Activated CD4-positive, alpha-beta memory T cell treated with anti-CD3 and anti-CD28 coated beads, Interleukin-2, amount 10 ng/mL, durations not matched to agents 7 days and 5 days (primary cell): ENCODE measurements around the gene DOLPP1. TPM values are rescaled to one million over a fixed set of nuclear protein-coding genes. Genes with fewer than 3 reads are reported as not detected.
"Not testable (repeated sequence)": the region's sequence is repeated elsewhere in the genome, so short reads cannot be mapped to it uniquely, and the experiment has no call there.

ENCODE experiments used
- CTCF ChIA-PET: fragments of 350-600 bp; sonication (Branson Sonifier 250); formaldehyde crosslinking; loops from one replicate; lab custom pipeline; 2021; ENCODE audit warnings: antibody characterized with exemption, inconsistent platforms; lab: Charles Lee
- POLR2A ChIA-PET: fragments of 350-600 bp; sonication (Branson Sonifier 250); formaldehyde crosslinking; loops from one replicate; lab custom pipeline; 2021; ENCODE audit warnings: antibody characterized with exemption; lab: Charles Lee
- DNase-seq: peaks from one replicate; pipeline ENCODE4 v3.0.0-alpha.2; 2020
- H3K27ac Mint-ChIP-seq: one replicate; pipeline ENCODE4 v1.8.0; 2021; ENCODE audit warnings: mild to moderate bottlenecking, mixed read lengths
- H3K27me3 Mint-ChIP-seq: one replicate; pipeline ENCODE4 v1.8.0; 2021; ENCODE audit warnings: mixed read lengths
- H3K36me3 Mint-ChIP-seq: one replicate; pipeline ENCODE4 v1.8.0; 2021; ENCODE audit warnings: low read depth, mixed read lengths
- H3K4me1 Mint-ChIP-seq: one replicate; pipeline ENCODE4 v1.8.0; 2021; ENCODE audit warnings: mixed read lengths
- H3K4me3 Mint-ChIP-seq: one replicate; pipeline ENCODE4 v1.8.0; 2021; ENCODE audit warnings: mild to moderate bottlenecking, mixed read lengths
- H3K9me3 Mint-ChIP-seq: one replicate; pipeline ENCODE4 v1.8.0; 2021; ENCODE audit warnings: mixed read lengths
- total RNA-seq, 2 experiments: library from RNA; stranded (reverse); gene quantifications; one replicate each; pipeline ENCODE4 v1.2.3, GENCODE V29; 2021

Gene DOLPP1
- total RNA-seq, 2 experiments from 2014 or later = 12.9 to 16.3 TPM

DNA sequence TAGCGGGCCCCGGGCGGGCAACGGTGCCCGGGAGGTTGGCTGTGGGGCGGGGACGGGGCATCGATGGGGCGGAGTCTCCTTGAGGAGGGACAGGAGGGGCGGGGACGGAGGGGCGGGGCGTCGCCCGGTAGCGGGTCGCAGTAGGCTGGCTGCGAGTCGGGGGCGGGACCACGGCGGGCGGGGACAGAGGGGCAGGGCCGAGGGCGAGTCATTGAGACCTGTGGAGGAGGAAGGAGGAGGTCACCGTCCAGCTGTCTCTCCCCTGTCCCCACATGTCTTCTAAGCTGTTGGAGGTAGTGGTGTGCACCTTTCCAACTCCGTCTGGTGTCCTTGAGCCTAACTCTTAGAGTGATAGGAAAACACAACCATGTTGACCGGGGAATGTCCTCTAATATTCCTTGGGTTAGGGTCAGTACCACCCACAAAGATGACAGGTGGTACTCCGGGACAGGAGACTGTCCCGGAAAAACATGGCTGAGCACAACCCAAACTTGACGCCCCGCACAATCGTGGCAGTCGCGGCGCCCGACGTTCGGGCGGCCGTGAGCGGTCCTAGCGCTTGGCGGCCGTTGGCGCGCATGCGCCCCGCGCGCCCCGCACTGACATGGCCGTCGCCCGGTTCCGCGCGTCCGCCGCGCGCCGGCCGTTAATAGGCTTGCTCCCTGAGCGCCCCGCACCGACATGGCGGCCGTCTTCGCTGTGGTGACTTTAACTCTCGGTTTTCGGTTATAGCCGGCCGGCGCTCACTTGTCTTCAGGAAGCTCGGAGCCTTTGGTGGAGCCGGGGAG is 30.0 kb downstream of the DOLPP1 start, which contains the start of the genes CRAT and PTPA:
CRAT (minus strand) TSS at position 54 of the 788 bp plus-strand sequence. CDS start 284 bp downstream, outside the sequence.
PTPA (plus strand) TSS at position 676 of the 788 bp plus-strand sequence. CDS start 186 bp downstream, outside the sequence.
- POLR2A ChIA-PET = interaction anchor here (1.0 to 1.7 kb wide), 12 partner anchors 10 to 531 kb away, joined by 3 to 9 read pairs (median 4); partner anchors contain the start of genes ASB6, DOLPP1, MIGA2 and NTMT1
- no peaks in the 10 kb centered on the region for H3K9me3 Mint-ChIP-seq
- H3K4me1 Mint-ChIP-seq = peaks cover 39% of the 10 kb centered on the region
- peak within 1 kb of the TSS; percentile 94 for H3K27ac Mint-ChIP-seq
- H3K27me3 Mint-ChIP-seq = no peaks in the 10 kb centered on the region
- peak within 1 kb of the TSS; percentile 96 for H3K4me3 Mint-ChIP-seq
- CTCF ChIA-PET = interaction anchor here (0.5 to 1.6 kb wide), 5 partner anchors 8 to 894 kb away, joined by 3 to 9 read pairs (median 3); partner anchors contain the start of gene NTMT1
- H3K36me3 Mint-ChIP-seq = peaks cover 3% of the 10 kb centered on the region
- peak; percentile 97 for DNase-seq

DNA sequence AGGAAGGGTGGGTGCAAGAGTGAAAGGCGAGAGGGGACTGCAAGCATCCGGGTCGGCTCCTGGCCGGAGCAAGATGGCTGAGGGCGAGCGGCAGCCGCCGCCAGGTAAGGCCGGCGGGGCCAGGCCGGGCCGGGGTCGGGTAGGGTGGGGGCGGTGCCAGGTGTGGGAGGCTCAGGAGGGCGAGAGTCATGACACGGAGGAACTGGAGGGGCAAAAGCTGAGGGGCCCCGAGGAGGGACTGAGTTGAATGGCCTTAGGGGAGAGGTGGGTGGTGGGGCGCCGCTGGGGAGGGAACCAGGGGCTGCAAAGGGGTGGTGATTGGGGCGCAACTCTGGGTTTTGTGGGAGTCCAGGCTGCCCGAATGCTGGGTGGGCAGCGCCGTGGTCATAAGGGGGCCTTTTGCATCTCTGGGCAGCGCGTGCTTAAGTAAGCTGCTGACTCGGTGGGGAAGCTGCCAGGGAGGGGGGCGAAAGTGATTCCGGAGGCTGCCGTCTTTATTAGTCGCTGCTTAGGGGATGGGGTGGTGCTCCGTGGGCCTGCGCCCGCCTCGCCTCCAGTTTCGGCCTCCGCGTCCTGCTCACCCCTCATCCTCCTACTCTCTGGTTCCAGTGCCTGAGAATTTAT is 30.7 kb downstream of the DOLPP1 start:
- Mint-ChIP-seq H3K27ac (peak overlapping the region; percentile 94), H3K9me3 (no peaks in the 10 kb centered on the region), H3K4me1 (peaks cover 39% of the 10 kb centered on the region), H3K4me3 (peak overlapping the region; percentile 96), H3K27me3 (no peaks in the 10 kb centered on the region), H3K36me3 (peaks cover 3% of the 10 kb centered on the region)
- peak; percentile 47 for DNase-seq
- CTCF ChIA-PET = interaction anchor here (0.5 to 1.6 kb wide), 6 partner anchors 9 to 894 kb away, joined by 3 to 9 read pairs (median 3); partner anchors contain the start of gene NTMT1
- POLR2A ChIA-PET = interaction anchor here (1.0 to 1.7 kb wide), 11 partner anchors 9 to 514 kb away, joined by 3 to 9 read pairs (median 5); partner anchors contain the start of genes DOLPP1, MIGA2 and NTMT1

DNA sequence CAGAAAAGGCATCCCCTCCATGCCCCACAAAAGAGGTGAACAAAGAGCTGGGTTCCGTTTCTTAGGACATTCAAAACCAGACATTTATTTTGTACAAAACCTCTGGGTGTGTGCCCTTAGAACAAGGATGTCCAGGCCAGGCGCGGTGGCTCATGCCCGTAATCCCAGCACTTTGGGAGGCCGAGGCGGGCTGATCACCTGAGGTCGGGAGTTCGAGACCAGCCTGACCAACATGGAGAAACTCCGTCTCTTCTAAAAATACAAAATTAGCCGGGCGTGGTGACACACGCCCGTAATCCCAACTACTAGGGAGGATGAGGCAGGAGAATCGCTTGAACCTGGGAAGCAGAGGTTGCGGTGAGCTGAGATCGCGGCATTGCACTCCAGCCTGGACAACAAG is 31.6 kb downstream of the DOLPP1 start:
- H3K9me3 Mint-ChIP-seq, H3K36me3 Mint-ChIP-seq, DNase-seq, H3K27me3 Mint-ChIP-seq: not testable (repeated sequence)
- Mint-ChIP-seq H3K4me3 (peak overlapping the region; percentile 96), H3K27ac (peak overlapping the region; percentile 94), H3K4me1 (peaks cover 39% of the 10 kb centered on the region)
- POLR2A ChIA-PET = interaction anchor here (1.0 to 1.4 kb wide), 2 partner anchors 8 to 19 kb away, joined by 3 read pairs; no protein-coding TSS in a partner anchor
- CTCF ChIA-PET = interaction anchor here (1.0 to 2.5 kb wide), 4 partner anchors 10 to 27 kb away, joined by 3 to 14 read pairs (median 6); no protein-coding TSS in a partner anchor

DNA sequence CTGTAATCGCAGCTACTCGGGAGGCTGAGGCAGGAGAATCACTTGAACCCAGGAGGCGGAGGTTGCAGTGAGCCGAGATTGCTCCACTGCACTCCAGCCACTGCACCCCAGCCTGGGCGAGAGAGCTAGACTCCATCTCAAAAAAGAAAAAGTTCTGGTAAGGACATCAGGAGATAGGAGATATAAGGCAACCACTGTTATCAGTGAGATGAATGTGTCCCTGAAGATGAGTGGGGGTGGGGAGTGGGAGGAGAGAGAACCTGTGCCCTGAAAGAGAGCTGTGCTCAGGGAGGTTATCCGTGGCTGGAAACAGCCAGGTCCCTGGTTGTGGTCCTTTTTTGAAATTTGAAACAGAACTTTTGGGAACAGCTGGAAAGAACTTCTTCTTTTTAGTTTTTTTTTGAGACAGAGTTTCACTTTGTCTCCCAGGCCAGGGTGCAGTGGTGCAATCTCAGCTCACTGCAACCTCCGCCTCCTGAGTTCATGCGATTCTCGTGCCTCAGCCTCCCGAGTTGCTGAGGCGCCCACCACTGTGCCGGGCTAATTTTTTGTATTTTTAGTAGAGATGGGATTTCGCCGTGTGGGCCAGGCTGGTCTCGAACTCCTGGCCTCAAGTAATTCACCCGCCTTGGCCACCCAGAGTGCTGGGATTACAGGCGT is 32.9 kb downstream of the DOLPP1 start:
- no peak overlapping the region for H3K4me3 Mint-ChIP-seq
- no peak for DNase-seq
- no peak overlapping the region for H3K27ac Mint-ChIP-seq
- H3K9me3 Mint-ChIP-seq = no peaks in the 10 kb centered on the region
- no peaks in the 10 kb centered on the region for H3K36me3 Mint-ChIP-seq
- no peaks in the 10 kb centered on the region for H3K27me3 Mint-ChIP-seq
- H3K4me1 Mint-ChIP-seq = peaks cover 34% of the 10 kb centered on the region
- ChIA-PET POLR2A (interaction anchor here (1.2 kb wide), 1 partner anchor 207 kb away, joined by 3 read pairs; no protein-coding TSS in a partner anchor), CTCF (interaction anchor here (1.1 to 2.5 kb wide), 3 partner anchors 18 to 511 kb away, joined by 5 to 14 read pairs (median 10); no protein-coding TSS in a partner anchor)

DNA sequence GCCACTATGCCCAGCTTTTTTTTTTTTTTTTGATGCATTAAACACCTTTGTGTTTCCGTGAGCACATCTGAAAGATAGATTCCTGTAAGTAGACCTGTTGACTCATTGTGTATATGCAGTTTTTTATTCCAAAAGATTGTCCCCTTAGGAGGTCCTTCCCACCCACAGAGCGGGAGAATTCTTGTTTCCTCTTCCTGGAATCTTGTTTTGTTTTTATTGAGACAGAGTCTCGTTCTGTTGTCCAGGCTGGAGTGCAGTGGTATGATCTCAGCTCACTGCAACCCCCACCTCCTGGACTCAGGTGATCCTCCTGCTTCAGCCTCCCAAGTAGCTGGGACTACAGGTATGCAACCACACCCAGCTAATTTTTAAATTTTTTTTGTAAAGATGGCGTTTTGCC is 37.9 kb downstream of the DOLPP1 start:
- H3K27ac Mint-ChIP-seq = no peak overlapping the region
- DNase-seq = no peak
- POLR2A ChIA-PET = no interaction called here
- no peaks in the 10 kb centered on the region for H3K27me3 Mint-ChIP-seq
- peaks cover 16% of the 10 kb centered on the region for H3K36me3 Mint-ChIP-seq
- no peaks in the 10 kb centered on the region for H3K9me3 Mint-ChIP-seq
- no peak overlapping the region for H3K4me3 Mint-ChIP-seq
- CTCF ChIA-PET = interaction anchor here (0.5 to 4.6 kb wide), 2 partner anchors 12 to 54 kb away, joined by 4 to 33 read pairs; no protein-coding TSS in a partner anchor
- peaks cover 14% of the 10 kb centered on the region for H3K4me1 Mint-ChIP-seq

DNA sequence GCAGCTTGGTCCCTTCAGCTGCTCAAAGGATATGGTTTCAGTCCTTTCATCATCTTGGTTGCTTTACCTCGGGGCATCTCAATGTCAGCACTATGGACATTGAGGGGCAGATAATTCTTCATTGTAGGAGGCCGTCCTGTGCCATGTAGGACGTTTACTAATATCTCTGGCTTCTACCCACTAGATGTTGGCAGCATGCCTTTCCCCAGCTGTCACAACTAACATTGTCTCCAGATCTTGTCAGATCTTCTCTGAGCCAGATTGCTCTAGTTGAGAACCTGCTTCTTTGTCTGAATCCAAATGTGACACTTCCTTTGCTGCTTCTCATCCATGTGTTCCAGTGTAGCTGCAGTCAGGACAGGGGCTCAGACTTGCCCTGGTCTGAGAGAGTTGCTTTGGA is 40.6 kb downstream of the DOLPP1 start:
- POLR2A ChIA-PET = interaction anchor here (0.6 to 1.7 kb wide), 3 partner anchors 10 to 681 kb away, joined by 3 to 5 read pairs (median 4); partner anchors contain the start of gene PTPA
- H3K27ac Mint-ChIP-seq = no peak overlapping the region
- DNase-seq = no peak
- CTCF ChIA-PET = interaction anchor here (0.6 to 2.4 kb wide), 2 partner anchors 10 to 617 kb away, joined by 3 to 19 read pairs; no protein-coding TSS in a partner anchor
- H3K36me3 Mint-ChIP-seq = peaks cover 23% of the 10 kb centered on the region
- H3K4me1 Mint-ChIP-seq = no peaks in the 10 kb centered on the region
- no peaks in the 10 kb centered on the region for H3K9me3 Mint-ChIP-seq
- no peaks in the 10 kb centered on the region for H3K27me3 Mint-ChIP-seq
- H3K4me3 Mint-ChIP-seq = no peak overlapping the region

DNA sequence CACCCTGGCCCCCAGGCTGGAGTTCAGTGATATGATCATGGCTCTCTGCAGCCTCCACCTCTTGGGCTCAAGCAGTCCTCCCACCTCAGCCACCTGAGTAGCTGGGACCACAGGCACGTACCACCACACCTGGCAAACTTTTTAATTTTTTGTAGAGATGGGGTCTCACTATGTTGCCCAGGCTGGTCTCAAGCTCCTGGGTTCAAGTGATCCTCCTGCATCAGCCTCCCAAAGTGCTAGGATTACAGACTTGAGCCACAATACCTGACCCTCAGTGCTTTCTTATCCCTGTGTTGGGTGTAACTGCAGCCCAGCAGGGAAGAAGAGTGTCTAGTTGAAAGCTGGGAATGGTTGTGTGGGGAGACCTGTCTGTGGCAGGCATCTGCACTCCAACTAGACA is 41.2 kb downstream of the DOLPP1 start:
- Mint-ChIP-seq H3K27ac (no peak overlapping the region), H3K9me3 (no peaks in the 10 kb centered on the region), H3K4me1 (no peaks in the 10 kb centered on the region), H3K27me3 (no peaks in the 10 kb centered on the region), H3K36me3 (peaks cover 23% of the 10 kb centered on the region), H3K4me3 (no peak overlapping the region)
- ChIA-PET CTCF (interaction anchor here (0.6 to 2.4 kb wide), 4 partner anchors 9 to 616 kb away, joined by 3 to 19 read pairs (median 4); no protein-coding TSS in a partner anchor), POLR2A (interaction anchor here (1.4 to 1.7 kb wide), 2 partner anchors 16 to 18 kb away, joined by 4 read pairs; no protein-coding TSS in a partner anchor)
- no peak for DNase-seq

DNA sequence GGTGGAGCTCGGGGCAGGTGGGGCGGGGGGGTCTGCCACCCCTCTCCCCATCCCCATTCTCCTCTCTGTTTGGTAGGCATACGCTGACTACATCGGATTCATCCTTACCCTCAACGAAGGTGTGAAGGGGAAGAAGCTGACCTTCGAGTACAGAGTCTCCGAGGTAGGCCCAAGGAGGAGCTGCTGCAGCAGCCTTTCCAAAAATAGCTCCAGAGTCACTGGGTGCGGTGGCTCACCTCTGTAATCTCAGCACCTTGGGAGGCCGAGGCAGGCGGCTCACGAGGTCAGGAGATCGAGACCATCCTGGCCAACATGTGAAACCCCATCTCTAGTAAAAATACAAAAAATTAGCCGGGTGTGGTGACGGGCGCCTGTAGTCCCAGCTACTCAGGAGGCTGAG is 42.1 kb downstream of the DOLPP1 start:
- H3K9me3 Mint-ChIP-seq, H3K27me3 Mint-ChIP-seq, H3K27ac Mint-ChIP-seq, H3K4me1 Mint-ChIP-seq, DNase-seq, H3K4me3 Mint-ChIP-seq: not testable (repeated sequence)
- ChIA-PET CTCF (interaction anchor here (1.4 to 2.4 kb wide), 3 partner anchors 8 to 20 kb away, joined by 3 to 19 read pairs (median 4); no protein-coding TSS in a partner anchor), POLR2A (interaction anchor here (0.6 to 1.7 kb wide), 3 partner anchors 8 to 17 kb away, joined by 3 to 4 read pairs (median 4); no protein-coding TSS in a partner anchor)
- H3K36me3 Mint-ChIP-seq = peaks cover 28% of the 10 kb centered on the region

DNA sequence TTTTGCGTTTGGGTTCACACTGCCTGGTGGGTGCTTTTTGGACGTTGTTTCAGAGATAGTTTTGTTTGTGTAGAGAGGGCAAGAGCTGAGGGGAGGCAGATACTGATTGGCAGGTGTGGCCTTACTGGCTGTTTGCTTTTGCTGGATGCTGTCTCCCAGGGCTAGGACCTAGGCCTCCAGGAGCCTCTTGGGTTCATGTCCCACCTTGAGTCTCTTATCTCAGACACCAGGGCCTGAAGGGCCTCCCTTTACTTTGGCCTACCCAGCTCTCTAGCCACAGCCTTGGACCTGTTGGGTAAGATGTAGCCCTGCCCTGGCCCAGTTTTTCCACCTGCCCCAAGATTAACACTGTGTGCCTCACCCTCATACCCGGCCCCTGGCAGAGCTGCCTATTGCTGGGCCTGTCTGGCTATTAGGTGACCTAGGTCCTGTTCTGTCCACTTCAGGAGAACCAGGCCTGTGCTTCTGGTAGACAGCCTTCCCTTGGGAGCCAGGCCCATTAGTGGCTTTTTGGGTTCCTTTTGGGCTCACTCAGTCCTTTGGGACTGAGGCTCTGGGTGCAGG is 43.7 kb downstream of the DOLPP1 start:
- Mint-ChIP-seq H3K27me3 (no peaks in the 10 kb centered on the region), H3K4me3 (no peak overlapping the region), H3K9me3 (no peaks in the 10 kb centered on the region), H3K36me3 (peaks cover 31% of the 10 kb centered on the region), H3K4me1 (no peaks in the 10 kb centered on the region), H3K27ac (no peak overlapping the region)
- ChIA-PET CTCF (interaction anchor here (1.8 kb wide), 1 partner anchor 14 kb away, joined by 5 read pairs; no protein-coding TSS in a partner anchor), POLR2A (no interaction called here)
- DNase-seq = no peak

DNA sequence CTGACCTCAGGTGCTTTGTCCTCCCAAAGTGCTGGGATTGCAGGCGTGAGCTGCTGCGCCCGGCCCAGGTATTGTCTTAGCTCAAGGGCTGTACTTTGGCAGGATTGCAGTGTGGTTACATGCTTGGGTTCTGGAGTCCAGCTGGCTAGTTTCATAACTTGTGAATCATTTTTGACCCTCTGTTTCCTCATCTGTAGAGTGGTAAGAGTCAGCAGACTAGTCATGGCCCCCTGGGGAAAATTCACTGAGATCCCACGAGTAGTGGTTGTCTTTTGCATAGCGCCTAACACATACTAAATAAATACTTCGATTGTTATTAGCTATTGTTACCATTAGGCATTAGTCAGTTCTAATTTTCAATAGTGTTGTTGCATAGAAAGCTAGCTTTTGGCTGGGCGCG is 44.6 kb downstream of the DOLPP1 start:
- H3K27ac Mint-ChIP-seq = no peak overlapping the region
- POLR2A ChIA-PET = interaction anchor here (2.4 kb wide), 1 partner anchor 14 kb away, joined by 6 read pairs; the partner anchor contains the start of gene PTPA
- CTCF ChIA-PET = interaction anchor here (0.6 to 1.8 kb wide), 6 partner anchors 14 to 500 kb away, joined by 3 to 6 read pairs (median 4); partner anchors contain the start of gene IER5L

More for the DNA sequence above, 44.6 kb downstream of the DOLPP1 start:
- no peaks in the 10 kb centered on the region for H3K9me3 Mint-ChIP-seq
- H3K4me1 Mint-ChIP-seq = no peaks in the 10 kb centered on the region
- peaks cover 33% of the 10 kb centered on the region for H3K36me3 Mint-ChIP-seq
- H3K4me3 Mint-ChIP-seq = no peak overlapping the region
- DNase-seq = no peak
- H3K27me3 Mint-ChIP-seq = no peaks in the 10 kb centered on the region
